Heart right ventricle (tissue), 16 donors: ENCODE data around the gene CALHM6. TPM values are rescaled to one million over a fixed set of nuclear protein-coding genes. Genes with fewer than 3 reads are reported as not detected.

Source experiments
- ATAC-seq, 8 donors: fragments of 200-7000 bp; cut with Tn5 transposase; one replicate each; pipeline ENCODE4 v1.9.1; 2020; ENCODE audit warnings: mild to moderate bottlenecking in 8 of 8, moderate library complexity in 8 of 8, moderate number of reproducible peaks in 1 of 8
- DNase-seq, 2 donors: peaks; one replicate each; pipeline ENCODE4 v3.0.0-alpha.2; 2020
- H3K27ac ChIP-seq, 10 donors: fragments of 200-600 bp; sonication (generic) in 2 of 10; one replicate each; pipeline versions ENCODE4 v1.5.0 to v1.8.0; 2020 to 2022; ENCODE audit warnings: mild to moderate bottlenecking in 3 of 10
- H3K27me3 ChIP-seq, 7 donors: fragments of 200-600 bp; one replicate each; pipeline ENCODE4 v1.8.0; 2021 to 2022; ENCODE audit warnings: mild to moderate bottlenecking in 2 of 7
- H3K36me3 ChIP-seq, 9 donors: fragments of 200-600 bp; sonication (generic) in 1 of 9; one replicate each; pipeline versions ENCODE4 v1.5.0 to v1.8.0; 2020 to 2022; ENCODE audit warnings: mild to moderate bottlenecking in 2 of 9
- H3K4me1 ChIP-seq, 9 donors: fragments of 200-600 bp; sonication (generic) in 1 of 9; one replicate each; pipeline versions ENCODE4 v1.5.0 to v1.8.0; 2020 to 2022; ENCODE audit warnings: mild to moderate bottlenecking in 4 of 9
- H3K4me3 ChIP-seq, 10 donors: fragments of 200-600 bp; sonication (generic) in 2 of 10; one replicate each; pipeline versions ENCODE4 v1.5.0 to v1.8.0; 2020 to 2022; ENCODE audit warnings: mild to moderate bottlenecking in 7 of 10, moderate library complexity in 2 of 10
- H3K9me3 ChIP-seq, 11 donors: fragments of 200-600 bp in 10 of 11; sonication (generic) in 2 of 11; one replicate each; pipeline versions ENCODE4 v1.5.0 to v1.8.0; 2013 to 2022; ENCODE audit warnings: mild to moderate bottlenecking in 2 of 11, control low read depth in 1 of 11, moderate library complexity in 1 of 11
- CTCF ChIP-seq, 9 donors: fragments of 200-600 bp; sonication (generic) in 2 of 9; IDR thresholded peaks; one replicate each; pipeline versions ENCODE4 v1.5.0 to v1.8.0; 2021 to 2022; ENCODE audit warnings: antibody characterized with exemption in 9 of 9, mild to moderate bottlenecking in 5 of 9, moderate library complexity in 1 of 9
- WGBS, 2 donors: extraction: QIAGEN DNeasy Blood & Tissue Kit; methylation state at CpG; one replicate each; pipeline ENCODE4 v1.1.7; 2013; ENCODE audit warnings: inconsistent platforms in 1 of 2; 5-methylcytosine and 5-hydroxymethylcytosine counted together
- intact Hi-C, 10 donors: fragments of 100-400 bp; cut with DNase I; formaldehyde crosslinking; loops; one replicate each; pipeline versions ENCODE4 v1.11.1 to v1.14.2; 2022
- polyA plus RNA-seq, 2 donors: library from polyadenylated mRNA; stranded (reverse); fragments of 200-250 nt; gene quantifications; one replicate each; pipeline ENCODE4 v1.2.3, GENCODE V29; 2013
- total RNA-seq, 10 donors: library from RNA; stranded (reverse); fragmentation: NEBNext Ultra II Directional in 3 of 10; extraction: Animal tissue kit (Norgen Biotek cat#: 25700) in 3 of 10; gene quantifications; one replicate each; pipeline versions ENCODE4 v1.2.1 to v1.2.4, GENCODE V29; 2021 to 2023
- donor health status: Arrhythmogenic right ventricular cardiomyopathy.
- donor health status: ischemic (EF 13 %, LVEDD 7.1; RV severe dilation, severe dysfunction).
- donor health status: healthy with polysubstance abuse.
- donor health status: DM: no; HTN: yes; CAD: no.
- donor health status: DM: no; HTN: no; CAD: no.
- donor health status: ischemic (EF 25% LVEDD 6.9; RV normal size, moderate dysfunction).
- donor health status: ischemic (EF 25% LVEDD 5.7; RV mildly dilated, moderate dysfunction).
- donor health status: healthy.
- donor health status: DM: yes; HTN: yes; CAD: no.
- donor health status: Ischemic cardiomyopathy.
- donor health status: ischemic (EF 35%, LVEDD 5.7; RV mildly dilated, moderate dysfunction).
- donor health status: nonischemic (EF 11% LVEDD 7.7; RV severe dilation, severe dysfunction).
- donor health status: DM: yes; HTN: yes; CAD: no.
- donor health status: PGD.
- donor health status: ischemic (EF 29% LVEDD 5.4; RV normal size, mild dysfunction).
- donor health status: nonischemic (EF 23%, LVEDD 6.1; RV moderate dilation, normal function).

Gene CALHM6
- total and polyA plus RNA-seq, 12 donors, result 0.45 to 40.8 (median 1.5) TPM; not detected in 2

GRCh38 chr6:116447496-116448011 is 13.6 kb upstream of the CALHM6 start:
- intact Hi-C loops, result loop anchor here in 6 of 10 donors (5.0 to 10.0 kb wide), 4 partner anchors 85 to 163 kb away; no protein-coding TSS in a partner anchor
- H3K36me3 ChIP-seq, result no peaks in the 10 kb centered on the region

GRCh38 chr6:116449565-116449964 is 11.6 kb upstream of the CALHM6 start:
- H3K4me1 ChIP-seq, result peaks cover 0 to 67% (median 0%) of the 10 kb centered on the region in 9 donors
- no peaks in the 10 kb centered on the region for H3K9me3 ChIP-seq
- 92% methylated on average over 1 of the region's 1 CpG for WGBS, 2 donors
- no peak overlapping the region for H3K4me3 ChIP-seq
- no peaks in the 10 kb centered on the region for H3K36me3 ChIP-seq
- H3K27ac ChIP-seq, result no peak overlapping the region
- intact Hi-C loops, result loop anchor here in 6 of 10 donors (5.0 to 10.0 kb wide), 4 partner anchors 83 to 165 kb away; no protein-coding TSS in a partner anchor
- ATAC-seq, result no peak
- DNase-seq, result no peak
- TF ChIP-seq CTCF (IDR thresholded peaks at IDR 0.05), result no peak
- no peaks in the 10 kb centered on the region for H3K27me3 ChIP-seq

More at GRCh38 chr6:116447496-116448011, 13.6 kb upstream of the CALHM6 start:
- H3K4me3 ChIP-seq, result no peak overlapping the region
- H3K27me3 ChIP-seq, result no peaks in the 10 kb centered on the region
- H3K9me3 ChIP-seq, result no peaks in the 10 kb centered on the region
- no peak for DNase-seq
- WGBS, 2 donors, result 25 to 30% methylated on average over 2 of the region's 2 CpGs
- H3K27ac ChIP-seq, result peak overlapping the region in 1 of 10 donors; percentile 57
- ATAC-seq, result peak in 5 of 8 donors; percentile 21 to 81 (median 43)
- TF ChIP-seq CTCF (IDR thresholded peaks at IDR 0.05), result peak in 3 of 9 donors; percentile 13 to 33 (median 32)
- peaks cover 0 to 70% (median 0%) of the 10 kb centered on the region in 9 donors for H3K4me1 ChIP-seq

GRCh38 chr6:116450185-116450710 is 10.9 kb upstream of the CALHM6 start:
- no peak for TF ChIP-seq CTCF (IDR thresholded peaks at IDR 0.05)
- ATAC-seq, result no peak
- Histone ChIP-seq H3K27me3 (no peaks in the 10 kb centered on the region), H3K4me1 (peaks cover 0 to 60% (median 0%) of the 10 kb centered on the region in 9 donors), H3K27ac (peak overlapping the region in 1 of 10 donors; percentile 21), H3K4me3 (no peak overlapping the region), H3K36me3 (no peaks in the 10 kb centered on the region), H3K9me3 (no peaks in the 10 kb centered on the region)
- WGBS, 2 donors, result 88 to 96% methylated on average over 1 of the region's 1 CpG
- DNase-seq, result no peak
- intact Hi-C loops, result no loop called here

- WGBS, 2 donors, result 78 to 83% methylated on average over 9 of the region's 9 CpGs
- H3K27ac ChIP-seq, result peak overlapping the region in 1 of 10 donors; percentile 10
- intact Hi-C loops, result no loop called here
These were observed 10.1 kb upstream of the CALHM6 start for GRCh38 chr6:116450769-116451740.

More at GRCh38 chr6:116450769-116451740, 10.1 kb upstream of the CALHM6 start:
- Histone ChIP-seq H3K27me3 (no peaks in the 10 kb centered on the region), H3K9me3 (no peaks in the 10 kb centered on the region), H3K36me3 (no peaks in the 10 kb centered on the region), H3K4me1 (peaks cover 0 to 53% (median 0%) of the 10 kb centered on the region in 9 donors), H3K4me3 (no peak overlapping the region)
- DNase-seq, result no peak
- no peak for TF ChIP-seq CTCF (IDR thresholded peaks at IDR 0.05)
- peak in 3 of 8 donors; percentile 33 to 52 (median 52) for ATAC-seq
